HCT116 (cell line): ENCODE measurements around the gene SAMD9. TPM values are rescaled to one million over a fixed set of nuclear protein-coding genes. Genes with fewer than 3 reads are reported as not detected.

Experiments used
- ATAC-seq: fragments of 200-7000 bp; cut with Tn5 transposase; 2 replicates; pipeline ENCODE4 v1.9.1; 2020; ENCODE audit warnings: mild to moderate bottlenecking, moderate library complexity
- BruUV-seq: library from RNA; stranded (reverse); fragments of 400-500 nt; replicated peaks from 2 replicates; lab custom pipeline; 2021; lab: Mats Ljungman, UMichigan
- CTCF ChIA-PET: fragments of 300-600 bp; sonication (Branson Sonifier 250); formaldehyde crosslinking; loops from one replicate; lab custom pipeline; 2021; ENCODE audit warnings: antibody characterized with exemption; lab: Charles Lee
- POLR2A ChIA-PET: fragments of 300-600, 350-600 bp; sonication (Branson Sonifier 250); formaldehyde crosslinking; loops from one replicate; lab custom pipeline; 2021; ENCODE audit warnings: antibody characterized with exemption; lab: Charles Lee
- RAD21 ChIA-PET, 2 experiments: fragments of 300-600 bp; sonication (Branson Sonifier 250); formaldehyde crosslinking; loops; one replicate each; lab custom pipeline; 2023; ENCODE audit warnings: low total read pairs in 2 of 2; ENCODE audit not compliant: uncharacterized antibody in 2 of 2, unreplicated experiment in 2 of 2, low non-redundant PET in 1 of 2; lab: Charles Lee
- DNase-seq: peaks from one replicate; pipeline ENCODE4 v3.0.0-alpha.2; 2010; ENCODE audit warnings: low read depth, low spot score
- H2AFZ ChIP-seq: fragments of 200-600 bp; shearing (Covaris generic), sonication (generic); 2 replicates; pipeline ENCODE4 v1.6.1; 2017; ENCODE audit warnings: low read depth, mixed run types, mixed read lengths, antibody characterized with exemption, low read length; ENCODE audit not compliant: poor library complexity, severe bottlenecking
- H3K27ac ChIP-seq: 2 replicates; pipeline ENCODE4 v1.5.1; 2012; ENCODE audit warnings: low read depth, low read length
- H3K27me3 ChIP-seq: fragments of 200-600 bp; sonication (generic); 2 replicates; pipeline ENCODE4 v1.6.1; 2016; ENCODE audit warnings: mixed run types, low read length, mixed read lengths; ENCODE audit not compliant: insufficient read depth
- H3K36me3 ChIP-seq, 2 experiments: fragments of 200-500 bp in 1 of 2; fragments of 200-600 bp in 1 of 2; sonication (Bioruptor generic) in 1 of 2; sonication (generic) in 1 of 2; 2 replicates each; pipeline versions ENCODE4 v1.5.1 to v1.6.1; 2014 to 2016; ENCODE audit warnings: low read length in 2 of 2, inconsistent platforms in 1 of 2, mixed read lengths in 1 of 2, mixed run types in 1 of 2; ENCODE audit not compliant: insufficient read depth in 2 of 2, control insufficient read depth in 1 of 2
- H3K4me1 ChIP-seq, 2 experiments: fragments of 200-600 bp in 1 of 2; sonication (generic) in 1 of 2; 2 replicates each; pipeline versions ENCODE4 v1.5.1 to v1.6.1; 2012 to 2017; ENCODE audit warnings: low read length in 2 of 2, inconsistent platforms in 1 of 2, mild to moderate bottlenecking in 1 of 2, mixed read lengths in 1 of 2, mixed run types in 1 of 2, moderate library complexity in 1 of 2; ENCODE audit not compliant: insufficient read depth in 2 of 2, control insufficient read depth in 1 of 2
- H3K4me2 ChIP-seq: fragments of 200-600 bp; sonication (generic); 2 replicates; pipeline ENCODE4 v1.6.1; 2017; ENCODE audit warnings: mixed run types, low read length, mixed read lengths
- H3K4me3 ChIP-seq, 2 experiments: fragments of 200-600 bp in 1 of 2; sonication (generic) in 1 of 2; replicated peaks in 1 of 2; 2 replicates each; pipeline ENCODE4 v1.5.1; 2011 to 2016; ENCODE audit warnings: low read length in 2 of 2, control low read depth in 1 of 2, low read depth in 1 of 2, mild to moderate bottlenecking in 1 of 2, mixed read lengths in 1 of 2, mixed run types in 1 of 2
- H3K79me2 ChIP-seq: fragments of 200-600 bp; sonication (generic); 2 replicates; pipeline ENCODE4 v1.6.1; 2017; ENCODE audit warnings: mild to moderate bottlenecking, mixed run types, low read length, moderate library complexity, mixed read lengths; ENCODE audit not compliant: insufficient read depth
- H3K9ac ChIP-seq: fragments of 200-600 bp; sonication (generic); 2 replicates; pipeline ENCODE4 v1.6.1; 2016; ENCODE audit warnings: low read length, mixed read lengths
- H3K9me2 ChIP-seq: fragments of 200-600 bp; sonication (generic), shearing (Covaris generic); 2 replicates; pipeline ENCODE4 v1.6.1; 2017; ENCODE audit warnings: mixed run types, mild to moderate bottlenecking, moderate library complexity; ENCODE audit not compliant: insufficient read depth
- H3K9me3 ChIP-seq, 2 experiments: fragments of 200-500 bp in 1 of 2; fragments of 200-600 bp in 1 of 2; sonication (Bioruptor generic) in 1 of 2; sonication (generic) in 1 of 2; 2 replicates each; pipeline ENCODE4 v1.6.1; 2014 to 2017; ENCODE audit warnings: low read length in 2 of 2, mixed read lengths in 2 of 2, inconsistent platforms in 1 of 2, low read depth in 1 of 2, mild to moderate bottlenecking in 1 of 2, mixed run types in 1 of 2, moderate library complexity in 1 of 2; ENCODE audit not compliant: control insufficient read depth in 1 of 2, insufficient read depth in 1 of 2
- H4K20me1 ChIP-seq: fragments of 200-600 bp; sonication (generic), shearing (Covaris generic); 2 replicates; pipeline ENCODE4 v1.6.1; 2017; ENCODE audit warnings: mixed run types, mild to moderate bottlenecking, moderate library complexity; ENCODE audit not compliant: insufficient read depth
- EGR1 ChIP-seq: IDR thresholded peaks from 2 replicates; pipeline ENCODE4 v1.6.1; 2012; ENCODE audit warnings: low read depth
- ELF1 ChIP-seq: IDR thresholded peaks from 2 replicates; pipeline ENCODE4 v1.6.1; 2012; ENCODE audit warnings: low read depth, borderline replicate concordance
- EZH2 ChIP-seq: fragments of 200-600 bp; sonication (generic); IDR thresholded peaks from 2 replicates; pipeline ENCODE4 v1.6.1; 2017; ENCODE audit warnings: antibody characterized with exemption, mixed run types
- EZH2phosphoT487 ChIP-seq: fragments of 200-600 bp; IDR thresholded peaks from 2 replicates; pipeline ENCODE4 v1.6.1; 2018; ENCODE audit warnings: antibody characterized with exemption, borderline replicate concordance
- FOSL1 ChIP-seq: IDR thresholded peaks from 2 replicates; pipeline ENCODE4 v1.6.1; 2012; ENCODE audit warnings: low read depth
- SIN3A ChIP-seq: IDR thresholded peaks from 2 replicates; pipeline ENCODE4 v1.6.1; 2012; ENCODE audit warnings: low read depth
- SP1 ChIP-seq: IDR thresholded peaks from 2 replicates; pipeline ENCODE4 v1.6.1; 2012; ENCODE audit warnings: low read depth
- SRF ChIP-seq: IDR thresholded peaks from 2 replicates; pipeline ENCODE4 v1.6.1; 2012; ENCODE audit warnings: low read depth
- TCF7L2 ChIP-seq: IDR thresholded peaks from 2 replicates; pipeline ENCODE4 v1.7.0; 2011; ENCODE audit warnings: borderline replicate concordance, inconsistent platforms; ENCODE audit not compliant: insufficient read depth, insufficient read length; ENCODE audit errors: extremely low read depth
- ZNF274 ChIP-seq: fragments of 200-500 bp; sonication (Bioruptor generic); IDR thresholded peaks from 2 replicates; pipeline ENCODE4 v1.6.1; 2014; ENCODE audit warnings: mild to moderate bottlenecking, low read depth, low read length, inconsistent platforms
- intact Hi-C: fragments of 100-400 bp; cut with micrococcal nuclease; formaldehyde crosslinking; loops from 2 replicates; pipeline ENCODE4 v1.10.0; 2022
- total RNA-seq: library from RNA; stranded (reverse); gene quantifications from one replicate; pipeline ENCODE4 v1.2.1, GENCODE V29; 2021; ENCODE audit not compliant: unreplicated experiment
- TF ChIP-seq, protein P1 (sequence below): IDR thresholded peaks from 2 replicates; pipeline ENCODE4 v1.6.1; 2012
- TF ChIP-seq, protein P2 (sequence below): IDR thresholded peaks from 2 replicates; pipeline ENCODE4 v1.6.1; 2012
- TF ChIP-seq, protein P3 (sequence below), 3 experiments: fragments of 200-600 bp in 1 of 3; sonication (generic) in 1 of 3; IDR thresholded peaks in 2 of 3; conservative IDR thresholded peaks in 1 of 3; 2 replicates each; pipeline ENCODE4 v1.5.1; 2012 to 2017; ENCODE audit warnings: low read depth in 2 of 3, low read length in 2 of 3, antibody characterized with exemption in 1 of 3, borderline replicate concordance in 1 of 3, control low read depth in 1 of 3, mild to moderate bottlenecking in 1 of 3, mixed read lengths in 1 of 3, mixed run types in 1 of 3, moderate library complexity in 1 of 3; ENCODE audit not compliant: insufficient read depth in 1 of 3

SAMD9 gene
- total RNA-seq, 1 experiment from 2014 or later = 5.3 TPM

DNA sequence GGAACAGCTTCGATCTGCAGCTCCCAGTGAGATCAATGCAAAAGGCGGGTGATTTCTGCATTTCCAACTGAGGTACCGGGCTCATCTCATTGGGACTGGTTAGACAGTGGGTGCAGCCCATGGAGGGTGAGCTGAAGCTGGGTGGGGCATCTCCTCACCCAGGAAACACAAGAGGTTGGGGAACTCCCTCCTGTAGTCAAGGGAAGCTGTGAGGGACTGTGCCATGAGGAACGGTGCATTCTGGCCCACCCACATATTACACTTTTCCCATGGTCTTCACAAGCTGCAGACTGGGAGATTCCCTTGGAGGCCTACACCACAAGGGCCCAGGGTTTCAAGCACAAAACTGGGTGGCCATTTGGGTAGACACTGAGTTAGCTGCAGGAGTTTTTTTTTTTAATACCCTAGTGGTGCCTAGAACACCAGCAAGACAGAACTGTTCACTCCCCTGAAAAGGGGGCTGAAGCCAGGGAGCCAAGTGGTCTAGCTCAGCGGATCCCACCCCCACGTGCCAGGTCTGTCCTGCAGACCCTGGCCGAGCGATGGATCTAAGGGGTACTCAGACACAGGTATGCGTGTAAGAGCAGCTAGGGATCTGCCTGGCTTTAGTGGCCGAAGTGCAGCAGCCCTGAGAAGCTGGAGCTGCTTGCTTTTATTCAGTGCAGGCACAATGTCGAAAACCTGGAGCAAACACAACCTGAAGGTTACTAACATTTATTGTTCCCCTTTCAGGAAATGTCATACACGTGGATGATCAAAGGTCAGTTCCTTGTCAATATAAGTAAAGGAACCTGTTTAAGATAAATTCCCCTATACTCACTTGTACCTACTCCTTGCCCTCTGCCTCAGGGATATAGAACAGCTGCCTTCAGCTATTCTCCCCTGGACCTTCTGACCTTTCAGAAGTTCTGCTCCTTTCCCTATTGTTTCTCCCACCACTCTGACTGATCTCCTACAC is 3.1 kb upstream of the SAMD9 start:
- Histone ChIP-seq H3K4me2 (no peak overlapping the region), H4K20me1 (no peaks in the 10 kb centered on the region), H3K9me2 (no peaks in the 10 kb centered on the region), H3K79me2 (no peaks in the 10 kb centered on the region), H3K9me3 (no peaks in the 10 kb centered on the region), H3K27me3 (no peaks in the 10 kb centered on the region), H3K27ac (no peak overlapping the region), H3K4me3 (no peak overlapping the region), H3K4me1 (peaks cover 4 to 37% of the 10 kb centered on the region in 2 experiments; a peak in 3 of 4 replicates), H2AFZ (no peak overlapping the region), H3K9ac (no peak overlapping the region), H3K36me3 (no peaks in the 10 kb centered on the region)
- ChIA-PET RAD21 (no interaction called here), POLR2A (no interaction called here), CTCF (no interaction called here)
- intact Hi-C loops = no loop called here
- no peak for ATAC-seq
- DNase-seq = no peak
- TF ChIP-seq FOSL1 = no peak
- no peak for TF ChIP-seq EZH2
- no peak for TF ChIP-seq ELF1
- TF ChIP-seq, protein P1, sequence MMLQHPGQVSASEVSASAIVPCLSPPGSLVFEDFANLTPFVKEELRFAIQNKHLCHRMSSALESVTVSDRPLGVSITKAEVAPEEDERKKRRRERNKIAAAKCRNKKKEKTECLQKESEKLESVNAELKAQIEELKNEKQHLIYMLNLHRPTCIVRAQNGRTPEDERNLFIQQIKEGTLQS = no peak
- no peak for TF ChIP-seq TCF7L2
- TF ChIP-seq ZNF274 = no peak
- TF ChIP-seq, protein P2, sequence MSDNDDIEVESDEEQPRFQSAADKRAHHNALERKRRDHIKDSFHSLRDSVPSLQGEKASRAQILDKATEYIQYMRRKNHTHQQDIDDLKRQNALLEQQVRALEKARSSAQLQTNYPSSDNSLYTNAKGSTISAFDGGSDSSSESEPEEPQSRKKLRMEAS = no peak
- TF ChIP-seq SRF = no peak
- no peak for TF ChIP-seq SP1
- no peak for TF ChIP-seq SIN3A
- TF ChIP-seq, protein P3, sequence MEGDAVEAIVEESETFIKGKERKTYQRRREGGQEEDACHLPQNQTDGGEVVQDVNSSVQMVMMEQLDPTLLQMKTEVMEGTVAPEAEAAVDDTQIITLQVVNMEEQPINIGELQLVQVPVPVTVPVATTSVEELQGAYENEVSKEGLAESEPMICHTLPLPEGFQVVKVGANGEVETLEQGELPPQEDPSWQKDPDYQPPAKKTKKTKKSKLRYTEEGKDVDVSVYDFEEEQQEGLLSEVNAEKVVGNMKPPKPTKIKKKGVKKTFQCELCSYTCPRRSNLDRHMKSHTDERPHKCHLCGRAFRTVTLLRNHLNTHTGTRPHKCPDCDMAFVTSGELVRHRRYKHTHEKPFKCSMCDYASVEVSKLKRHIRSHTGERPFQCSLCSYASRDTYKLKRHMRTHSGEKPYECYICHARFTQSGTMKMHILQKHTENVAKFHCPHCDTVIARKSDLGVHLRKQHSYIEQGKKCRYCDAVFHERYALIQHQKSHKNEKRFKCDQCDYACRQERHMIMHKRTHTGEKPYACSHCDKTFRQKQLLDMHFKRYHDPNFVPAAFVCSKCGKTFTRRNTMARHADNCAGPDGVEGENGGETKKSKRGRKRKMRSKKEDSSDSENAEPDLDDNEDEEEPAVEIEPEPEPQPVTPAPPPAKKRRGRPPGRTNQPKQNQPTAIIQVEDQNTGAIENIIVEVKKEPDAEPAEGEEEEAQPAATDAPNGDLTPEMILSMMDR (IDR thresholded peaks at IDR 0.05 in 2 of 3, conservative IDR thresholded peaks at IDR 0.05 in 1 of 3; ENCODE audit: borderline replicate concordance in 1 of 3, insufficient read depth in 1 of 3, low read depth in 2 of 3, low read length in 2 of 3) = no peak
- TF ChIP-seq EGR1 = no peak
- TF ChIP-seq EZH2phosphoT487 = no peak
- BruUV-seq = no TSS peak
